Measurements from ENCODE around the gene IQGAP1.

IQGAP1 gene

DNA sequence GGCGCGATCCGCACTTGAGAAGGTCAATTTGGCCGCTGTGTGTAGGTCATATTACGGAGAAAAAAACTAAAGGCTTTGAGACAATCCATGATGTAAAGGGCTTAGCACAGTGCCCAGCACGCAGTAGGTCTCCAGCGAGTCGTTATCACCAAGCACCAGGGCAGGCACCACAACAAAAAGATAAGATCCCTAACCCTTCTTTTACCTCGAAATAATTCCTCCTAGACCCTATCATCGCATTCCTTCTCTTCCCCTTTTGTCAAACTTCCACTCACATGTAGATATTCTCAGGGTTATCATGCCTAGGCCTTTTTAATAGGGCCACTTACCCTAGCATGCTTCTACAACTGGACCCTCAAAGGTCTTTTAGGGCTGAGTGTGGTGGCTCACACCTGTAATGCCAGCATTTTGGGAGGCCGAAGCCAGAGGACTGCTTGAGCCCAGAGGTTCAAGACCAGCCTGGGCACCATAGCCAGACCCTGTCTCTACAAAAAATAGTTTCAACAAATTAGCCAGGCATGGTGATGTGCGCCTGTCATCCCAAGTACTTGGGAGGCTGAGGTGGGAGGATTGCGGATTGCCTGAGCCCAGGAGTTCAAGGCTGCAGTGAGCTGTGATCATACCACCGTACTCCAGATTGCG lies 22.5 kb upstream of the IQGAP1 start:
- no peak for DNase-seq (ENCODE audit: extremely low read depth in 1 of 2, low read depth in 1 of 2)

DNA sequence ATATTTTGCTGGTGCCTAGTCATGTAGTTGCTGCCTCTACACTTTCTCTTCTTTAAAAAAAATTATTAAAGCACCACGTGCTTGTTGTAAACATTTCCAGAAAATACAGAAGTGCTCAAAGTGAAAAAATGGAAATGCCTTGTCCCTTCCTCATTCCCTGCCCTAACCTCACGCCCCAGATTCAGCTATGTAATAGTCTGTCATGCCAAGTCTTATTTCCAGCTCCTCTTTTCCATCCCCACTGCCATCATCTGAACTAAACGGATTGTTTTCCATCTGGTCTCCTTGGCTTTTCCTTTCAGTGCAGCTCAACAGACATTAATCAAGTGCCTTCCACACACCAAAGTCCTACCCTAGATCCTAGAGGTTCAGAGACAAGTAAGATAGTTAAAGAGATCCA lies 20.5 kb upstream of the IQGAP1 start:
- no peak for DNase-seq (ENCODE audit: extremely low read depth in 1 of 2, low read depth in 1 of 2)

GRCh38 chr15:90375071-90375470 lies 13.0 kb upstream of the IQGAP1 start:
- no peak for DNase-seq (ENCODE audit: extremely low read depth in 1 of 2, low read depth in 1 of 2)

- peak in 1 of 2 donors; percentile 32 for DNase-seq (ENCODE audit: extremely low read depth in 1 of 2, low read depth in 1 of 2)
Measured at GRCh38 chr15:90376789-90377188, 11.3 kb upstream of the IQGAP1 start.

DNA sequence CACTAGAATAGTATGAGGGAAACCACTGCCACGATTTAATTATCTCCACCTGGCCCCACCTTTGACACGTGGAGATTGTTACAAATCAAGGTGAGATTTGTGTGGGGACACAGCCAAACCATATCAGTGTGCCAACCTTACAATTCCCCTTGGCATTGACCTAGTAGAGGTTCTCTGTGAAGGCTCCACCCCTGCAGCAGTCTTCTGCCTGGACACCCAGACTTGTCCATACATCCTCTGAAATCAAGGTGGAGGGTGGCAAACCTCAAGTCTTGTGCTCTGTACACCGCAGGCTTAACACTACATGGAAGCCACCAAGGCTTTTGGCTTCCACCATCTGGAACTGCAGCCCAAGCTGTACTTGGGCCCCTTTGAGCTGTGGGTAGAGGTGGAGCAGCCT lies 8.8 kb upstream of the IQGAP1 start:
- no peak for DNase-seq (ENCODE audit: extremely low read depth in 1 of 2, low read depth in 1 of 2)

GRCh38 chr15:90381515-90381914 lies 6.5 kb upstream of the IQGAP1 start:
- no peak for DNase-seq (ENCODE audit: extremely low read depth in 1 of 2, low read depth in 1 of 2)

- DNase-seq (ENCODE audit: extremely low read depth in 1 of 2, low read depth in 1 of 2), result no peak
Measured at GRCh38 chr15:90382320-90382719, 5.7 kb upstream of the IQGAP1 start.

GRCh38 chr15:90386221-90386620 lies 1.8 kb upstream of the IQGAP1 start:
- DNase-seq (ENCODE audit: extremely low read depth in 1 of 2, low read depth in 1 of 2), result no peak

DNA sequence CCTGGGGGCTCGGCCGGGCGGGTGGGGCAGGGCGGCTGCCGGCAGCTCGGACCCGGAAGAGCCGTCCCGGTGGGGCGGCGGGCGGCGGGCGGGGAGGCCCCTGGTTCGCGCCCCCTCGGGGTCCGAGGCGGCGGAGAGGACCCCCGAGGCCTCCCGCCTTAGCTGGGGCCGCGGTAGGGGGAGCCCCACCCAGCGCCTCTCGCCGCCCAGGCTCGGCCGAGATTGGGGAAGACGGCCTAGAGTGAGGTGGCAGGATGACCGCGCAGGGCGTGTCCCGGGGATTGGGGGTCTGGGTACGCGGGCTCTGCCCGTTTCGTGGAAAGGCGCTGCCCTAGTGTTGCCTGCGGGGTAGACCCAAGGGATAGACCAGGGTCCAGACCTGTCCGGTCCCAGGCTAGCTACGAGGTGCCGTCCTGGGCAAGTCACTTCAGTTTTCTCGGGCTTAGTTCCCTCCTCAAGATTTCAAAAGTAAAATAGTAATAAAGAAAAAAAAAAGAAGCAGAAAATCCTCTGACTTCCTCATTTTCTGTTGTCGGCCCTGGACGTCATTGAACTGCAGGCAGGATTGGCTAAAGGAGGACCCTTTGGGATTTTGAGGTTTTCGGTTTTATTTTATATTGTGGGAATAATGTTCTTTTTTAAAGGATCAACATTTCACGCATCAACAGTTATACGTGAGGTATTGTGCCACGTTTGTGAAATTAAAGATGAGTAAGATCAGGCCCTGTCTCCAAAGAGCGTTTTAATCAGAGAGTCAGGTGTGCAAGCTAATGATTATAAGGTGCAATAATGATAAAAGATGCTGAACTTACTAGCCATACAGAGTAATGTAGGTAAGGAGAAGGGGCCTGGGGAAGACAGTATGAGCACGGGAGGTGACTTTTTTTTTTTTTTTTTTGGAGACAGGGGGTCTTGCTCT lies 679 bp downstream of the IQGAP1 start:
- peak in 1 of 2 donors; percentile 26 for DNase-seq (ENCODE audit: extremely low read depth in 1 of 2, low read depth in 1 of 2)

DNA sequence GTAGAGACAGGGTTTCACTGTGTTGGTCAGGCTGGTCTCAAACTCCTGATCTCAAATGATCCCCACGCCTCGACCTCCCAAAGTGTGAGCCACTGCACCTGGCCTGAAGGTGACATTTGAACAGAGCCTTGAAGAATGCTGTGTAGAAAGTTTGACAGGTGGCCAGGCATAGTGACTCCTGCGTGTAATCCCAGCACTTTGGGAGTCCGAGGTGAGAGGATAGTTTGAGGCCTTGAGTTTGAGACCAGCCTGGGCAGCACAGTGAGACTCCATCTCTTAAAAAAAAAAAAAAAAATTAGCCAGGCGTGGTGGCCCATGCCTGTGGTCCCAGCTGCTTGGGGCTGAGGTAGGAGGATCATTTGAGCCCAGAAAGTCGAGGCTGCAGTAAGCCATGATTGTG lies 1.5 kb downstream of the IQGAP1 start:
- no peak for DNase-seq (ENCODE audit: extremely low read depth in 1 of 2, low read depth in 1 of 2)

DNA sequence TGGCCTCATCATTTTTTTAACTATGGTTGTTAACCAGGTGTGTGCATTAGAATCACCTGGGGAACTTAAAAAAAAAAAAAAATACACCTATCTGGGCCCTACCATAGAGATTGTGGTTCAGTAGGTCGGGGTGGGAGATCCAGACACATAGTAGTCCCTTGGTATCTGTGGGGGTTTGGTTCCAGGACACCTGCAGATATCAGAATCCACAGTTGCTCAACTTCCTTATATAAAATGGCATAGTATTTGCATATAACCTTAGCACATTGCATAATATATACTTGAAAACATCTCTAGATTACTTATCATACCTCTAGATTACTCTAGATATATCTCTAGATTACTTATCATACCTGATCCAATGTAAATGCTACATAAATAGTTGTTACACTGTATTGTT lies 5.0 kb downstream of the IQGAP1 start:
- DNase-seq (ENCODE audit: extremely low read depth in 1 of 2, low read depth in 1 of 2), result no peak

DNA sequence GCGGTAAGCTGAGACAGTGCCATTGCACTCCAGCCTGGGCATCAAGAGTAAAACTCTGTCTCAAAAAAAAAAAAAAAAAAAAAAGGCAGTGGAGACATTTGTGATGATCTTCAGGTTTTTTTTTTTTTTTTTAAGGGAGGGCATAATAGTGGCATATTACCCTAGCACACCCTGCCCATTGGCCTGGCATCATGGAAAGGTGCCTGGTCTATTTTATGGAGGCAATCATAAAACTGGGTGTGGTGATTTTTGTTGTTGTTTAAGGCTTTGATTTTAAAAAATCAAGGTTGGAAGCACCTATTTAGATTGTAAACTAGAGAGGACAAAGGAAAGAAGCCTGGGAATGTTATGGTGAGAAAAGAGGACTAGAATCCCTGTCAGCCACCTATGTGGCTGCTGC lies 6.0 kb downstream of the IQGAP1 start:
- DNase-seq (ENCODE audit: extremely low read depth in 1 of 2, low read depth in 1 of 2), result no peak

DNA sequence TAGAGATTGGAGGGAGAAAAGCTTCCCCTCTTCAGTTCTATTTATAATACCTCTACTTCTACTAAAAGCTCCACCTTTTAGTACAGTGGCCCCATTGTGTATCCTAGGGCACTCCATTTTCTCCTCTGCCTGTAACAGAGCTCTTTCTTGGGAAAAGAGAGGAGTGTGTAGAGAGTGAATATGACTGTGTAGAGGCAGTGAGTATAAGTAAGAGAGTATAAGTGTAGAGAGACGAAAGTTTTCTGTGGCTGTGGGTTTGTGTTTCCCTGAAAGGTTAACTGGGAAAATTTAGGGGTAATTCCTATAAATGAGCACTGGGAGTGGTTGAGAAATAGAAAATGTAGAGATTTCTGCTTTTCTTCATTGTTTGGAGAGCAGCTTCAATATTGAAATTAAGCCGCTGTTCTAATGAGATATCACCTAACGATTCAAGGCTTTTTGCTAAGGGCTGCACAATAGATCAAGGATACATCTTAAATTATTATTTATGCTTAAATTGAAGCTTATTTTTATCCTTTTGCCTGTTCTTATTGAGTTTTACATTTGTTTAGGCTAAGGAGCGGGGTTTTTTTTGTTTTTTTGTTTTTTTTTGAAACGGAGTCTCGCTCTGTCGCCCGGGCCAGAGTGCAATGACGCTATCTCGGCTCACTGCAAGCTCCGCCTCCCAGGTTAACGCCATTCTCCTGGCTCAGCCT lies 6.9 kb downstream of the IQGAP1 start:
- DNase-seq (ENCODE audit: extremely low read depth in 1 of 2, low read depth in 1 of 2), result no peak

GRCh38 chr15:90396321-90396720 lies 8.3 kb downstream of the IQGAP1 start:
- DNase-seq (ENCODE audit: extremely low read depth in 1 of 2, low read depth in 1 of 2), result no peak

DNA sequence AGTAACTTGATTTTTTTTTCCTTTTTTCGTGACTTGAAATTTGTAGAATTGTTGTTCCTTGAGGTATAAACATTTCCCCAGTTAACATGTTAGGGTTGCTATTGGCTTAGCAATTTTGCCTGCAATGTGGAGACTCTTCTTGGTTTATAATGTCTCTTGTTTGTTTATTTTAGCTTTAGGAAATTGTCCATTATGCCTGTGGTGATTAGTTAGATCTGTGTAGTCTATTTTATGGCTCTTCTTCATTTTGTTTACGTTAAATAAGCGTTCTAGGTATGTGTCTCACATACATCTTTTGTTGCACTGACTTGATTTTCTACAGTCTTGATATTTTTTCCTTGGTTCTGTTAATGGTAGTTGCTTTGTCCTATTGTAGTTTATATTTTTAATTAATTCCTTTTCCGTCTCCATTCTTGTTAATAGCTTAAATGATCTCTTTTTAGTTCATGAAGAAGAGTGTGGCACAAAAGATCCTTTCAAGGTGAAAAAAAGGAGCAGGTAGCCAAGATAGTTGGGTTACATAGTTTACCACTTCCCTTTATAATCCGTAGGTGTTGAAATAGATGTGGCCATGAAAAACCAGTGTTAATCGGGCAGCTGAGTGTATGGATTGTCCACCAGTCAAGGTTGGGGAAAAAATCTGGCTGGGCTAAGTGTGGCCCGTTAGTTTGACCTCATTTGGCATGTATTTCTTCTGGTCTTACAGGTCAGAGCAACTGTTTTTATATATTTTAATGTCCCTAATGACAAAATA lies 12.1 kb downstream of the IQGAP1 start:
- no peak for DNase-seq (ENCODE audit: extremely low read depth in 1 of 2, low read depth in 1 of 2)

- peak in 1 of 2 donors; percentile 29 for DNase-seq (ENCODE audit: extremely low read depth in 1 of 2, low read depth in 1 of 2)
Measured at GRCh38 chr15:90400759-90401314, 12.8 kb downstream of the IQGAP1 start.

DNA sequence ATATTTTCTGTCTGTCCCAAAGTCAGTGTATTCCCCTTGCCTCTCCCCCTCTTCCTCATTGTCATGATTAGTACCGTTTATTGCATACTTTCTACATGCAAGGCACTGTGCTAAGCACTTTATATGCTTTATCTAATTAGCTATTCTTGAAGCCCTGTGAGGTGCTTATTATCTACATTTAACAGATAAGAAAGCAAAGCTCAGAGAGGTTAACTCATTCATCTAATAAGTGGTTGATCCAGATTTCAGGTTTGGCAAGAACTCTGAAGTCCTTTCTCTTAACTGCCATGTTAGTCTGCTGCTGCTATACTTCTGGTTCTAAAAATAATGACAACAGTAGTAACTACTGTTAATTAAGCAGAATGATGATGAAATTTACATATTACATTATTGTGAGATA lies 13.5 kb downstream of the IQGAP1 start:
- DNase-seq (ENCODE audit: extremely low read depth in 1 of 2, low read depth in 1 of 2), result no peak

DNA sequence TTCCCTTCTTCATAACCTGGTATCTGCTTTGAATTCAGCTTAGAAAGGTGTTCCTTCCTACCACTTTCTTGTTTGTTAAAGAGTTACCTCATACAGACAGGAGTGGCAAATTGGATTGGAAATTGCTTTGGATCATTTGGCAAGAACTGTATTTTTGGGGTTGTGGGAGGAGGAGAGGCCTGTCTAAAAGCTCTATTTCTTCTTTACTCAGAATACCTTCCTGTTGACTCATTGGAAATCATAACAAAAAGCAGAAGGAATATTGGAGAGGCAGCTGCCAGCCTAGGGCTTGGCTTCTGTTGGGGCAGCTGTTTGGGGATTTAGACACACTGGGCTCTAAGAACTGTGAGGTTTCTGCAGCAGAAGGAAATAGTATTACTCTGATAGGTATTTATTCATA lies 14.2 kb downstream of the IQGAP1 start:
- DNase-seq (ENCODE audit: extremely low read depth in 1 of 2, low read depth in 1 of 2), result no peak

- no peak for DNase-seq (ENCODE audit: extremely low read depth in 1 of 2, low read depth in 1 of 2)
Measured at GRCh38 chr15:90402767-90403166, 14.7 kb downstream of the IQGAP1 start.

- no peak for DNase-seq (ENCODE audit: extremely low read depth in 1 of 2, low read depth in 1 of 2)
Measured at GRCh38 chr15:90405055-90405607, 17.1 kb downstream of the IQGAP1 start.

All from activated CD8-positive, alpha-beta memory T cell treated with anti-CD3 and anti-CD28 coated beads for 1 hour (primary cell).